Keratinocyte (primary cell): ENCODE measurements around the gene TFR2.

Experiments
- EZH2 ChIP-seq: IDR thresholded peaks from one replicate; pipeline ENCODE4 v1.6.1; 2012; ENCODE audit warnings: inconsistent platforms, mild to moderate bottlenecking, low read length, moderate library complexity
- TF ChIP-seq, protein P1 (sequence below), 3 experiments: IDR thresholded peaks in 1 of 3; conservative IDR thresholded peaks in 1 of 3; optimal IDR thresholded peaks in 1 of 3; 2 replicates in 2 of 3; 3 replicates in 1 of 3; pipeline versions ENCODE3 to v1.5.1; 2011; ENCODE audit warnings: low read length in 3 of 3, mild to moderate bottlenecking in 3 of 3, moderate library complexity in 2 of 3, control low read depth in 1 of 3, inconsistent platforms in 1 of 3; ENCODE audit not compliant: insufficient read depth in 2 of 3; ENCODE audit errors: extremely low read depth in 1 of 3

DNA sequence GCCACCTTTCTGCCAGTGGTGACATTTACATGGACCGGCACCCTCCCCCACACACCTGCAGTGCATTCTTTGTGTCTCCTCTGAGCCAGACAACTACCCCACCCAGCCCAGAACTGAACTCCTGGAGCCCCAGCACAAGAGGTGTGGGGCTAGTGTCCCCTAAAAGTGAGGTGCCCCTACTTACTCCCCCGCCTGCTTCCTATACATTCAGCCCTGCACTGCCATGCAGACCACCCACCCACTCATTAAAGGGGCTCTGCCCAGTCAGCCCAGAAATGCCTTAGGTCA, 69.6 kb downstream of the TFR2 start:
- TF ChIP-seq, protein P1, sequence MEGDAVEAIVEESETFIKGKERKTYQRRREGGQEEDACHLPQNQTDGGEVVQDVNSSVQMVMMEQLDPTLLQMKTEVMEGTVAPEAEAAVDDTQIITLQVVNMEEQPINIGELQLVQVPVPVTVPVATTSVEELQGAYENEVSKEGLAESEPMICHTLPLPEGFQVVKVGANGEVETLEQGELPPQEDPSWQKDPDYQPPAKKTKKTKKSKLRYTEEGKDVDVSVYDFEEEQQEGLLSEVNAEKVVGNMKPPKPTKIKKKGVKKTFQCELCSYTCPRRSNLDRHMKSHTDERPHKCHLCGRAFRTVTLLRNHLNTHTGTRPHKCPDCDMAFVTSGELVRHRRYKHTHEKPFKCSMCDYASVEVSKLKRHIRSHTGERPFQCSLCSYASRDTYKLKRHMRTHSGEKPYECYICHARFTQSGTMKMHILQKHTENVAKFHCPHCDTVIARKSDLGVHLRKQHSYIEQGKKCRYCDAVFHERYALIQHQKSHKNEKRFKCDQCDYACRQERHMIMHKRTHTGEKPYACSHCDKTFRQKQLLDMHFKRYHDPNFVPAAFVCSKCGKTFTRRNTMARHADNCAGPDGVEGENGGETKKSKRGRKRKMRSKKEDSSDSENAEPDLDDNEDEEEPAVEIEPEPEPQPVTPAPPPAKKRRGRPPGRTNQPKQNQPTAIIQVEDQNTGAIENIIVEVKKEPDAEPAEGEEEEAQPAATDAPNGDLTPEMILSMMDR (optimal IDR thresholded peaks at IDR 0.05 in 1 of 3, IDR thresholded peaks at IDR 0.05 in 1 of 3, conservative IDR thresholded peaks at IDR 0.05 in 1 of 3; ENCODE audit: extremely low read depth in 1 of 3, insufficient read depth in 2 of 3, low read length in 3 of 3): no peak
- no peak for TF ChIP-seq EZH2
